Naive B cell (primary cell): ENCODE measurements around the gene ARMC6. TPM values are rescaled to one million over a fixed set of nuclear protein-coding genes. Genes with fewer than 3 reads are reported as not detected.
"Not testable (repeated sequence)": the region's sequence is repeated elsewhere in the genome, so short reads cannot be mapped to it uniquely, and the experiment has no call there.

Experiments
- ATAC-seq, 2 donors: fragments of 150-1000 bp; cut with Tn5 transposase; 2 replicates each; pipeline ENCODE4 v1.10.0; 2021; ENCODE audit warnings: low read depth in 2 of 2, mild to moderate bottlenecking in 2 of 2, moderate library complexity in 2 of 2
- DNase-seq: peaks from one replicate; pipeline ENCODE4 v3.0.0; 2022
- H3K27ac Mint-ChIP-seq, 6 donors: one replicate each; pipeline ENCODE4 v1.8.0; 2020 to 2022; ENCODE audit warnings: mild to moderate bottlenecking in 6 of 6, mixed read lengths in 6 of 6, moderate library complexity in 5 of 6, inconsistent platforms in 2 of 6
- H3K27me3 Mint-ChIP-seq, 3 donors: one replicate each; pipeline ENCODE4 v1.8.0; 2021 to 2022; ENCODE audit warnings: mixed read lengths in 3 of 3, mild to moderate bottlenecking in 1 of 3
- H3K36me3 Mint-ChIP-seq, 2 donors: one replicate each; pipeline ENCODE4 v1.8.0; 2020 to 2022; ENCODE audit warnings: mixed read lengths in 2 of 2, inconsistent platforms in 1 of 2, mild to moderate bottlenecking in 1 of 2
- H3K4me1 Mint-ChIP-seq, 3 donors: one replicate each; pipeline ENCODE4 v1.8.0; 2020 to 2022; ENCODE audit warnings: mixed read lengths in 3 of 3, inconsistent platforms in 1 of 3, mild to moderate bottlenecking in 1 of 3, moderate library complexity in 1 of 3
- H3K4me3 Mint-ChIP-seq, 8 donors: one replicate each; pipeline ENCODE4 v1.8.0; 2020 to 2022; ENCODE audit warnings: mild to moderate bottlenecking in 8 of 8, mixed read lengths in 8 of 8, moderate library complexity in 8 of 8, inconsistent platforms in 2 of 8
- H3K9me3 Mint-ChIP-seq, 7 donors: one replicate each; pipeline ENCODE4 v1.8.0; 2020 to 2022; ENCODE audit warnings: mixed read lengths in 7 of 7, mild to moderate bottlenecking in 5 of 7, inconsistent platforms in 2 of 7, moderate library complexity in 1 of 7
- polyA plus RNA-seq, 6 donors: library from polyadenylated mRNA; unstranded; fragments of 300-500 nt; fragmentation: Illumina TruSeq; gene quantifications; one replicate each; pipeline ENCODE4 v1.2.3, GENCODE V29; 2021; ENCODE audit warnings: low read depth in 6 of 6

ARMC6 gene
- polyA plus RNA-seq, 6 donors from 2014 or later: 23.6 to 37.9 (median 28.6) TPM

GRCh38 chr19:19102566-19102965 is 69.2 kb downstream of the ARMC6 start:
- not testable (repeated sequence) for DNase-seq, H3K9me3 Mint-ChIP-seq, H3K27me3 Mint-ChIP-seq, H3K36me3 Mint-ChIP-seq, H3K4me3 Mint-ChIP-seq, H3K27ac Mint-ChIP-seq, ATAC-seq
- peaks cover 0 to 16% (median 8%) of the 10 kb centered on the region in 3 donors for H3K4me1 Mint-ChIP-seq

DNA sequence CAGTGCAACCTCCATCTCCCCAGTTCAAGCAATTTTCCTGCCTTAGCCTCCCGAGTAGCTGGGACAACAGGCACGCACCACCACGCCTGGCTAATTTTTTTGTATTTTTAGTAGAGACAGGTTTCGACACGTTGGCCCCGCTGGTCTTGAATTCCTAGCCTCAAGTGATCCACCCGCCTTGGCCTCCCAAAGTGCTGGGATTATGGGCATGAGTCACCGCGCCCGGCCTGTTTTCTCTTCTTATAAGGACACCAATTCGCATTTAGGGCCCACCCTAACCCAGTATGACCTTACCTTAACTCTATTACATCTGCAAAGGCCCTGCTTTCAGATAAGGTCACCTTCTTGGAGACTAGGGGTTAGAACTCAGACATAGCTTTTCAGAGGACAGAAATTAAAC is 69.8 kb downstream of the ARMC6 start:
- DNase-seq: no peak
- H3K9me3 Mint-ChIP-seq: no peaks in the 10 kb centered on the region
- no peak overlapping the region for H3K27ac Mint-ChIP-seq
- no peaks in the 10 kb centered on the region for H3K27me3 Mint-ChIP-seq
- peaks cover 0 to 7% of the 10 kb centered on the region in 2 donors for H3K36me3 Mint-ChIP-seq
- peaks cover 0 to 16% (median 8%) of the 10 kb centered on the region in 3 donors for H3K4me1 Mint-ChIP-seq
- no peak overlapping the region for H3K4me3 Mint-ChIP-seq
- no peak for ATAC-seq

GRCh38 chr19:19105365-19106055 is 72.1 kb downstream of the ARMC6 start:
- DNase-seq (no peak), ATAC-seq (peak in 1 of 2 donors; percentile 28)
- H3K27ac Mint-ChIP-seq: no peak overlapping the region
- H3K27me3 Mint-ChIP-seq: no peaks in the 10 kb centered on the region
- H3K9me3 Mint-ChIP-seq: no peaks in the 10 kb centered on the region
- peaks cover 6 to 12% (median 9%) of the 10 kb centered on the region in 3 donors for H3K4me1 Mint-ChIP-seq
- H3K36me3 Mint-ChIP-seq: peaks cover 0 to 3% of the 10 kb centered on the region in 2 donors
- peak overlapping the region in 3 of 8 donors; percentile 26 to 55 (median 35) for H3K4me3 Mint-ChIP-seq

DNA sequence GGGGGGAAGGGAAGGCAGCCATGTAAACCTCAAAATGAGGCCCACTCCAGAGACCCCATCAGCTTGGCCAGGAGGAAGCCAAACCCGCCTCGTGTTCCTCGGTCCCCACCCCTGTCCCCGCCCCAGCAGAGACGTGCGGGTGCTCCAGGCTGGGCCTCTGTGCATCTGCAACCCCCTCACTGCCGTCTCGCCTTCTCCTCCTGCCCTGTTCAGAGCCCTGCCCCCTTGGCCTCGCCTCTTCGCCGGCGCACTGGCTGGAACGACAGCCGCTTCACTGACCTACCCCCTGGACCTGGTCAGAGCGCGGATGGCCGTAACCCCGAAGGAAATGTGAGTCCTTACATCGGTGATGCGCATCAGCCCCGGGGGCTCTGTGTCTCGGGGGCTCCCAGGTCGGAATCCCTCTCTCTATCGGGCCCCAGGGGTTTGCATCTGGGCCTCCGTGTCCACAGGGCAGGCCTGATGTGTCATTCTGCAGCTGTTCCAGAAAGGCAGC is 72.7 kb downstream of the ARMC6 start:
- Mint-ChIP-seq H3K4me1 (peaks cover 6 to 9% (median 9%) of the 10 kb centered on the region in 3 donors), H3K27ac (no peak overlapping the region), H3K27me3 (no peaks in the 10 kb centered on the region), H3K9me3 (no peaks in the 10 kb centered on the region), H3K36me3 (no peaks in the 10 kb centered on the region), H3K4me3 (peak overlapping the region in 3 of 8 donors; percentile 26 to 57 (median 38))
- DNase-seq (no peak), ATAC-seq (no peak)

GRCh38 chr19:19106938-19107337 is 73.5 kb downstream of the ARMC6 start:
- Mint-ChIP-seq H3K4me1 (peaks cover 13 to 17% (median 15%) of the 10 kb centered on the region in 3 donors), H3K27ac (peak overlapping the region in 1 of 6 donors; percentile 78)
- not testable (repeated sequence) for H3K36me3 Mint-ChIP-seq, ATAC-seq, H3K27me3 Mint-ChIP-seq, H3K9me3 Mint-ChIP-seq, DNase-seq, H3K4me3 Mint-ChIP-seq

GRCh38 chr19:19107654-19108053 is 74.3 kb downstream of the ARMC6 start:
- no peak overlapping the region for H3K27ac Mint-ChIP-seq
- H3K27me3 Mint-ChIP-seq: no peaks in the 10 kb centered on the region
- H3K4me1 Mint-ChIP-seq: peaks cover 17 to 24% (median 20%) of the 10 kb centered on the region in 3 donors
- H3K4me3 Mint-ChIP-seq: no peak overlapping the region
- no peaks in the 10 kb centered on the region for H3K36me3 Mint-ChIP-seq
- no peak for DNase-seq
- no peak for ATAC-seq
- H3K9me3 Mint-ChIP-seq: no peaks in the 10 kb centered on the region

Other genes with a start within 250 kb of the ARMC6 start
- gene COMP, start 242.3 kb upstream of the ARMC6 start, polyA plus RNA-seq: under 1 TPM in 1 of 6 donors, not detected in 5; 0.36 TPM
- gene UPF1, start 201.6 kb upstream of the ARMC6 start, polyA plus RNA-seq: 10 to 100 TPM in 3 of 6 donors, 1 to 10 TPM in 3; 2.2 to 21.3 (median 10.0) TPM
- under 1 TPM in 1 of 6 donors, not detected in 5; 0.15 TPM for gene CERS1, start 137.4 kb upstream of the ARMC6 start, polyA plus RNA-seq
- 100 to 1,000 TPM; 204 to 322 (median 251) TPM for gene COPE, start 114.2 kb upstream of the ARMC6 start, polyA plus RNA-seq
- gene DDX49, start 113.9 kb upstream of the ARMC6 start, polyA plus RNA-seq: 10 to 100 TPM; 14.2 to 33.3 (median 24.5) TPM
- gene HOMER3, start 92.4 kb upstream of the ARMC6 start, polyA plus RNA-seq: under 1 TPM in 3 of 6 donors, not detected in 3; 0.44 to 0.69 (median 0.49) TPM
- gene SUGP2, start 86 bp upstream of the ARMC6 start, polyA plus RNA-seq: 10 to 100 TPM in 2 of 6 donors, 1 to 10 TPM in 4; 7.2 to 16.3 (median 9.2) TPM
- 10 to 100 TPM; 13.5 to 34.1 (median 19.0) TPM for gene SLC25A42, start 30.4 kb downstream of the ARMC6 start, polyA plus RNA-seq
- 10 to 100 TPM; 15.0 to 22.9 (median 18.3) TPM for gene TMEM161A, start 104.9 kb downstream of the ARMC6 start, polyA plus RNA-seq
- gene MEF2B, start 136.7 kb downstream of the ARMC6 start, polyA plus RNA-seq: 1 to 10 TPM in 1 of 6 donors, under 1 TPM in 3, not detected in 2; 0.19 to 1.4 (median 0.38) TPM
- 10 to 100 TPM; 26.2 to 31.6 (median 28.2) TPM for gene BORCS8, start 158.5 kb downstream of the ARMC6 start, polyA plus RNA-seq
- gene RFXANK, start 158.7 kb downstream of the ARMC6 start, polyA plus RNA-seq: 100 to 1,000 TPM in 1 of 6 donors, 10 to 100 TPM in 5; 74.7 to 141 (median 85.8) TPM
- gene NR2C2AP, start 169.8 kb downstream of the ARMC6 start, polyA plus RNA-seq: 10 to 100 TPM; 25.6 to 38.4 (median 31.4) TPM
- not detected for gene NCAN, start 178.4 kb downstream of the ARMC6 start, polyA plus RNA-seq
- not detected for gene TM6SF2, start 239.7 kb downstream of the ARMC6 start, polyA plus RNA-seq